OCI-LY7 (cell line): Measurements from ENCODE around the gene TENT5A. TPM values are rescaled to one million over a fixed set of nuclear protein-coding genes. Genes with fewer than 3 reads are reported as not detected.

Source experiments
- BruUV-seq: library from RNA; stranded (reverse); fragments of 400-500 nt; replicated peaks from 2 replicates; lab custom pipeline; 2021; lab: Mats Ljungman, UMichigan
- CTCF ChIA-PET: fragments of 300-600 bp; sonication (Branson Sonifier 250); formaldehyde crosslinking; loops from one replicate; lab custom pipeline; 2022; ENCODE audit warnings: antibody characterized with exemption; ENCODE audit not compliant: unreplicated experiment; lab: Charles Lee
- POLR2A ChIA-PET: fragments of 300-600 bp; sonication (Branson Sonifier 250); formaldehyde crosslinking; loops from one replicate; lab custom pipeline; 2022; ENCODE audit warnings: antibody characterized with exemption; lab: Charles Lee
- DNase-seq: peaks from one replicate; pipeline ENCODE4 v3.0.0-alpha.2; 2015; ENCODE audit warnings: low spot score
- H2AFZ ChIP-seq: fragments of 200-600 bp; sonication (generic), shearing (Covaris generic); 2 replicates; pipeline ENCODE4 v1.6.1; 2014; ENCODE audit warnings: mild to moderate bottlenecking, antibody characterized with exemption, low read length, moderate library complexity
- H3K27ac ChIP-seq: fragments of 200-600 bp; sonication (generic); 2 replicates; pipeline ENCODE4 v1.5.1; 2014; ENCODE audit warnings: mixed run types, low read depth, mild to moderate bottlenecking, moderate library complexity, low read length, inconsistent platforms; ENCODE audit not compliant: poor library complexity, severe bottlenecking
- H3K36me3 ChIP-seq: fragments of 200-600 bp; sonication (generic); 2 replicates; pipeline ENCODE4 v1.6.1; 2014; ENCODE audit warnings: mild to moderate bottlenecking, antibody characterized with exemption, low read length, moderate library complexity, mixed read lengths; ENCODE audit not compliant: insufficient read depth
- H3K4me1 ChIP-seq: fragments of 200-600 bp; sonication (generic); 2 replicates; pipeline ENCODE4 v1.5.1; 2014; ENCODE audit warnings: mild to moderate bottlenecking, low read length; ENCODE audit not compliant: insufficient read depth, poor library complexity, severe bottlenecking
- H3K4me2 ChIP-seq: fragments of 200-600 bp; sonication (generic); 2 replicates; pipeline ENCODE4 v1.6.1; 2014; ENCODE audit warnings: mild to moderate bottlenecking, low read length
- H3K4me3 ChIP-seq: fragments of 200-600 bp; sonication (generic); 2 replicates; pipeline ENCODE4 v1.5.1; 2014; ENCODE audit warnings: mild to moderate bottlenecking, low read depth, low read length; ENCODE audit not compliant: poor library complexity, severe bottlenecking
- H3K79me2 ChIP-seq: fragments of 200-600 bp; sonication (generic); 2 replicates; pipeline ENCODE4 v1.6.1; 2016; ENCODE audit warnings: low read depth, mild to moderate bottlenecking, low read length, moderate library complexity, mixed read lengths; ENCODE audit not compliant: insufficient read depth
- H3K9me2 ChIP-seq: fragments of 200-600 bp; sonication (generic); 2 replicates; pipeline ENCODE4 v1.6.1; 2016; ENCODE audit warnings: mild to moderate bottlenecking, low read length, mixed read lengths; ENCODE audit not compliant: insufficient read depth
- H3K9me3 ChIP-seq: fragments of 200-600 bp; sonication (generic); 2 replicates; pipeline ENCODE4 v1.6.1; 2014; ENCODE audit warnings: mild to moderate bottlenecking, mixed run types, low read length, mixed read lengths
- H4K20me1 ChIP-seq: fragments of 200-600 bp; sonication (generic); 2 replicates; pipeline ENCODE4 v1.6.1; 2014; ENCODE audit warnings: mild to moderate bottlenecking, antibody characterized with exemption, low read length, moderate library complexity, mixed read lengths; ENCODE audit not compliant: insufficient read depth
- CTCF ChIP-seq: fragments of 200-600 bp; sonication (generic); conservative IDR thresholded peaks from 2 replicates; pipeline ENCODE4 v1.5.1; 2014; ENCODE audit warnings: mild to moderate bottlenecking, antibody characterized with exemption, low read length, moderate library complexity, mixed read lengths
- EZH2phosphoT487 ChIP-seq: fragments of 200-600 bp; sonication (generic); IDR thresholded peaks from 2 replicates; pipeline ENCODE4 v1.6.1; 2018; ENCODE audit warnings: low read depth, borderline replicate concordance, mild to moderate bottlenecking, mixed run types, antibody characterized with exemption, low read length, moderate library complexity, mixed read lengths
- intact Hi-C: fragments of 100-400 bp; cut with micrococcal nuclease; formaldehyde crosslinking; loops from one replicate; pipeline ENCODE4 v1.10.0; 2022; ENCODE audit not compliant: unreplicated experiment
- total RNA-seq, 2 experiments: library from RNA; depleted of rRNA in 1 of 2; stranded (reverse); fragments of >200 nt in 1 of 2; shearing (Covaris generic) in 1 of 2; gene quantifications; 2 replicates each; pipeline ENCODE4 v1.2.3, GENCODE V29; 2014 to 2022

Gene TENT5A
- total RNA-seq, 2 experiments from 2014 or later = not detected

- H4K20me1 ChIP-seq = no peaks in the 10 kb centered on the region
- H3K9me3 ChIP-seq = no peaks in the 10 kb centered on the region
- TF ChIP-seq EZH2phosphoT487 (no peak), CTCF (no peak)
- DNase-seq = no peak
- H3K27ac ChIP-seq = no peak overlapping the region
- H3K79me2 ChIP-seq = no peaks in the 10 kb centered on the region
- intact Hi-C loops = no loop called here
- POLR2A ChIA-PET = interaction anchor here (0.6 kb wide), 1 partner anchor 17 kb away, joined by 3 read pairs; no protein-coding TSS in a partner anchor
- no peak overlapping the region for H3K4me3 ChIP-seq
- CTCF ChIA-PET = no interaction called here
- BruUV-seq = no TSS peak
- H3K9me2 ChIP-seq = no peaks in the 10 kb centered on the region
- no peak overlapping the region for H2AFZ ChIP-seq
- no peaks in the 10 kb centered on the region for H3K36me3 ChIP-seq
- H3K4me2 ChIP-seq = no peak overlapping the region
- H3K4me1 ChIP-seq = no peaks in the 10 kb centered on the region
Observed at GRCh38 chr6:81766482-81767069, 14.1 kb upstream of the TENT5A start.

- Histone ChIP-seq H3K9me3 (no peaks in the 10 kb centered on the region), H3K4me3 (no peak overlapping the region), H3K27ac (no peak overlapping the region), H2AFZ (no peak overlapping the region), H3K9me2 (no peaks in the 10 kb centered on the region), H3K79me2 (no peaks in the 10 kb centered on the region), H4K20me1 (no peaks in the 10 kb centered on the region), H3K36me3 (no peaks in the 10 kb centered on the region), H3K4me2 (no peak overlapping the region), H3K4me1 (no peaks in the 10 kb centered on the region)
- POLR2A ChIA-PET = no interaction called here
- TF ChIP-seq CTCF = no peak
- TF ChIP-seq EZH2phosphoT487 = no peak
- intact Hi-C loops = no loop called here
- BruUV-seq = no TSS peak
- CTCF ChIA-PET = no interaction called here
- DNase-seq = no peak
Observed at GRCh38 chr6:81764531-81764930, 12.1 kb upstream of the TENT5A start.

GRCh38 chr6:81763968-81764367 is 11.5 kb upstream of the TENT5A start:
- ChIA-PET CTCF (no interaction called here), POLR2A (no interaction called here)
- Histone ChIP-seq H3K4me1 (no peaks in the 10 kb centered on the region), H3K27ac (no peak overlapping the region), H3K4me3 (no peak overlapping the region), H3K4me2 (no peak overlapping the region), H3K79me2 (no peaks in the 10 kb centered on the region), H3K36me3 (no peaks in the 10 kb centered on the region), H3K9me3 (no peaks in the 10 kb centered on the region), H2AFZ (no peak overlapping the region), H4K20me1 (no peaks in the 10 kb centered on the region), H3K9me2 (no peaks in the 10 kb centered on the region)
- intact Hi-C loops = no loop called here
- DNase-seq = no peak
- TF ChIP-seq CTCF = no peak
- no peak for TF ChIP-seq EZH2phosphoT487
- no TSS peak for BruUV-seq
